Gastrocnemius medialis (tissue), 4 donors: Measurements from ENCODE around the gene STPG3. TPM values are rescaled to one million over a fixed set of nuclear protein-coding genes. Genes with fewer than 3 reads are reported as not detected.
A peak's percentile ranks its signal among the peaks of the same experiment; 100 is the strongest.

Source experiments
- ATAC-seq, 2 donors: fragments of 150-250 bp; one replicate each; pipeline ENCODE4 v1.9.1; 2016
- DNase-seq, 2 donors: peaks; one replicate each; pipeline ENCODE4 v3.0.0-alpha.2; 2019
- H3K27ac ChIP-seq, 4 donors: fragments of 200-600 bp; sonication (generic); 1 replicate in 1 of 4; 2 replicates in 3 of 4; pipeline ENCODE4 v1.5.1; 2016 to 2018; ENCODE audit warnings: mild to moderate bottlenecking in 2 of 4, moderate library complexity in 1 of 4
- H3K27me3 ChIP-seq, 3 donors: fragments of 200-600 bp; sonication (generic) in 2 of 3; 1 replicate in 1 of 3; 2 replicates in 2 of 3; pipeline versions ENCODE4 v1.5.1 to v1.6.0; 2016 to 2019; ENCODE audit warnings: mild to moderate bottlenecking in 1 of 3, moderate library complexity in 1 of 3
- H3K36me3 ChIP-seq, 2 donors: fragments of 200-600 bp; sonication (generic) in 1 of 2; one replicate each; pipeline ENCODE4 v1.5.1; 2017 to 2018
- H3K4me1 ChIP-seq, 2 donors: fragments of 200-600 bp; sonication (generic) in 1 of 2; one replicate each; pipeline ENCODE4 v1.5.1; 2016 to 2017; ENCODE audit warnings: mild to moderate bottlenecking in 2 of 2
- H3K4me3 ChIP-seq, 4 donors: fragments of 200-600 bp; sonication (generic) in 3 of 4; 1 replicate in 1 of 4; 2 replicates in 3 of 4; pipeline ENCODE4 v1.5.1; 2016 to 2019; ENCODE audit warnings: mild to moderate bottlenecking in 2 of 4
- H3K9me3 ChIP-seq, 3 donors: fragments of 200-600 bp; sonication (generic) in 2 of 3; 1 replicate in 1 of 3; 2 replicates in 2 of 3; pipeline ENCODE4 v1.5.1; 2016 to 2019
- POLR2A ChIP-seq, 2 donors: fragments of 450-650 bp; IDR thresholded peaks; one replicate each; pipeline ENCODE4 v1.6.1; 2017; ENCODE audit warnings: antibody characterized with exemption in 2 of 2, mild to moderate bottlenecking in 2 of 2, moderate library complexity in 2 of 2
- in situ Hi-C, 4 donors: fragments of 200-750 bp; cut with MboI; loops; one replicate each; pipeline versions ENCODE4 v1.15.0 to v1.8.0; 2017; ENCODE audit warnings: low sequenced_read_pairs in 4 of 4
- intact Hi-C: fragments of 100-400 bp; cut with DNase I; formaldehyde crosslinking; loops from one replicate; pipeline ENCODE4 v1.15.1; 2023; ENCODE audit warnings: low total_unique reads
- total RNA-seq, 4 donors: library from RNA; depleted of rRNA; stranded (reverse); fragments of >200 nt; gene quantifications; one replicate each; pipeline versions ENCODE4 v1.1.0 to v1.2.3, GENCODE V29; 2016
- TF ChIP-seq, protein P1 (sequence below), 5 experiments: fragments of 450-650 bp in 3 of 5; fragments of 200-600 bp in 2 of 5; sonication (generic) in 2 of 5; IDR thresholded peaks in 4 of 5; conservative IDR thresholded peaks in 1 of 5; 1 replicate in 4 of 5; 2 replicates in 1 of 5; pipeline ENCODE4 v1.5.1; 2016 to 2019; ENCODE audit warnings: antibody characterized with exemption in 5 of 5, mild to moderate bottlenecking in 3 of 5, moderate library complexity in 3 of 5

The STPG3 gene
- total RNA-seq, 4 donors from 2014 or later, result not detected

DNA sequence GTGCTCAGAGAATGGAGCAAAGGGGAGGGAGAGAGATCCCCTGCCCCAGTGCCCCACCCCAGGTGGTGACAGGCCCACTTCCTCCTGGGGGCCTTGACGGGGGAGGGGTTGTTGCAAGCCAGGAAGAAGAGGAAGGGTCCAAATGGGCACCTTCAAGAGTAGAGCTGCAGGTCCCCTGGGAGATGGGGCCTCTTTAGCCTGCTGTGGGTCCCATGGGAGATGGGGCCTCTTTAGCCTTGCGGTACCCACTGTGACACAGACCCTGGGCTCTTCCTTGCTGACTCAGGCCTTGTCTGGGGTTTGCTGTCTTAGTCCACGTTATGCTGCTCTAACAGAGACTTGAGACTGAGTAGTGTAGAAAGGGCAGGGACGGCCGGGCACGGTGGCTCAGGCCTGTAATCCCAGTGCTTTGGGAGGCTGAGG, 16.9 kb downstream of the STPG3 start:
- H3K27me3 ChIP-seq, result no peaks in the 10 kb centered on the region
- intact Hi-C loops (loop anchor here (2.0 to 5.0 kb wide), 2 partner anchors 27 to 46 kb away; partner anchors contain the start of genes RNF208 and TUBB4B), in situ Hi-C loops (no loop called here)
- peak overlapping the region; percentile 59 to 60 (median 60) for H3K4me3 ChIP-seq
- DNase-seq, result no peak
- peaks cover 24 to 27% of the 10 kb centered on the region in 2 donors for H3K4me1 ChIP-seq
- peaks cover 0 to 41% of the 10 kb centered on the region in 2 donors for H3K36me3 ChIP-seq
- no peak for ATAC-seq
- no peak for TF ChIP-seq POLR2A (IDR thresholded peaks at IDR 0.05)
- TF ChIP-seq, protein P1, sequence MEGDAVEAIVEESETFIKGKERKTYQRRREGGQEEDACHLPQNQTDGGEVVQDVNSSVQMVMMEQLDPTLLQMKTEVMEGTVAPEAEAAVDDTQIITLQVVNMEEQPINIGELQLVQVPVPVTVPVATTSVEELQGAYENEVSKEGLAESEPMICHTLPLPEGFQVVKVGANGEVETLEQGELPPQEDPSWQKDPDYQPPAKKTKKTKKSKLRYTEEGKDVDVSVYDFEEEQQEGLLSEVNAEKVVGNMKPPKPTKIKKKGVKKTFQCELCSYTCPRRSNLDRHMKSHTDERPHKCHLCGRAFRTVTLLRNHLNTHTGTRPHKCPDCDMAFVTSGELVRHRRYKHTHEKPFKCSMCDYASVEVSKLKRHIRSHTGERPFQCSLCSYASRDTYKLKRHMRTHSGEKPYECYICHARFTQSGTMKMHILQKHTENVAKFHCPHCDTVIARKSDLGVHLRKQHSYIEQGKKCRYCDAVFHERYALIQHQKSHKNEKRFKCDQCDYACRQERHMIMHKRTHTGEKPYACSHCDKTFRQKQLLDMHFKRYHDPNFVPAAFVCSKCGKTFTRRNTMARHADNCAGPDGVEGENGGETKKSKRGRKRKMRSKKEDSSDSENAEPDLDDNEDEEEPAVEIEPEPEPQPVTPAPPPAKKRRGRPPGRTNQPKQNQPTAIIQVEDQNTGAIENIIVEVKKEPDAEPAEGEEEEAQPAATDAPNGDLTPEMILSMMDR (IDR thresholded peaks at IDR 0.05 in 4 of 5, conservative IDR thresholded peaks at IDR 0.05 in 1 of 5), result no peak
- peak overlapping the region; percentile 88 to 94 (median 92) for H3K27ac ChIP-seq
- H3K9me3 ChIP-seq, result no peaks in the 10 kb centered on the region

- Histone ChIP-seq H3K27me3 (no peaks in the 10 kb centered on the region), H3K27ac (peak overlapping the region; percentile 88 to 94 (median 92)), H3K4me3 (peak overlapping the region; percentile 59 to 60 (median 60)), H3K4me1 (peaks cover 24 to 27% of the 10 kb centered on the region in 2 donors), H3K9me3 (no peaks in the 10 kb centered on the region), H3K36me3 (peaks cover 0 to 44% of the 10 kb centered on the region in 2 donors)
- DNase-seq (peak; percentile 28 to 59), ATAC-seq (peak; percentile 62 to 64)
- intact Hi-C loops (loop anchor here (2.0 to 5.0 kb wide), 2 partner anchors 28 to 46 kb away; partner anchors contain the start of genes RNF208 and TUBB4B), in situ Hi-C loops (no loop called here)
- TF ChIP-seq POLR2A (IDR thresholded peaks at IDR 0.05), result no peak
- TF ChIP-seq, protein P1 (IDR thresholded peaks at IDR 0.05 in 4 of 5, conservative IDR thresholded peaks at IDR 0.05 in 1 of 5), result no peak
These were observed 17.6 kb downstream of the STPG3 start for GRCh38 chr9:137268538-137269201.

- peaks cover 0 to 38% of the 10 kb centered on the region in 2 donors for H3K36me3 ChIP-seq
- peak; percentile 92 to 93 for ATAC-seq
- intact Hi-C loops (loop anchor here (2.0 to 5.0 kb wide), 2 partner anchors 29 to 47 kb away; partner anchors contain the start of genes RNF208 and TUBB4B), in situ Hi-C loops (no loop called here)
- peaks cover 24 to 27% of the 10 kb centered on the region in 2 donors for H3K4me1 ChIP-seq
- peak overlapping the region; percentile 59 to 60 (median 60) for H3K4me3 ChIP-seq
- no peaks in the 10 kb centered on the region for H3K27me3 ChIP-seq
- H3K27ac ChIP-seq, result peak overlapping the region; percentile 88 to 94 (median 92)
- peak; percentile 67 to 84 for DNase-seq
- no peaks in the 10 kb centered on the region for H3K9me3 ChIP-seq
- peak; percentile 52 to 72 for TF ChIP-seq POLR2A (IDR thresholded peaks at IDR 0.05)
- TF ChIP-seq, protein P1 (IDR thresholded peaks at IDR 0.05 in 4 of 5, conservative IDR thresholded peaks at IDR 0.05 in 1 of 5), result no peak
These were observed 18.2 kb downstream of the STPG3 start for GRCh38 chr9:137269231-137269772.

DNA sequence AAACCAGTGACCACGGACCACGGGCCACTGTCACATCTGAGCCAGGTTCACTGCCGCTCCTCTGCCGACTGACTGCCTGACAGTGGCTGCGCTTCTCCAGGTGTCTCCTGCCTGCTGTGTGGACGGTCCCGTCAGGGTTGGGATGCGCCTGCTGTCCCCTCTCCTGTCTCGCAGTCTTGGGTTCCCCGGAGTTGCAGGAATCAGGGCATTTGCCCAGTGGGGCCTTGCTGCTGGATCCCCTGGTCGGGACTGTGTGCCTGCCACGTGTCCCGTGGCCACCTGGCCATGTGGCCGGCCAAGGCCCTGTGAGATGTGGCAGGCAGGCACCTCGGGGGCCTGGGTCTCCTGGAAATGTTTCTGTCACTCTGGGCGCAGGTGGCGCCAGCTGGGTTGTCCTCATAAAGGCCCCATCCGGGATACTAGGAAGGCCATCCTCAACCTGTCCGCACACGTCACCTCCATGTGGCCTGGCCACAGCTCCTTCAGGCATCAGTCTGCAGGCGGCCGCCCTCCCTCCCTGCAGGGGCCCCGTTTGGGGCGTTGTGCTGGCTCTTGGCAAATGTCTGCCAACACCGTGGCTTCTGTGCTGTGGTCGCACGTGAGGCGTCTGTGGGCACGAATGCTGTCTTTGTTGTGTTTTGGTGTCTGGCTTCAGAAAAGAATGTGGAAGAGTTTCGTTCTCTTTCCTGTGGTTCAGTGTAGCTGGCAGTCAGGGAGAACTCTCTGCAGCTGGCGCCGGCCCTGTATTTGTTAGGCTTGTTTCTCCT, 20.0 kb downstream of the STPG3 start:
- Histone ChIP-seq H3K9me3 (no peaks in the 10 kb centered on the region), H3K4me3 (no peak overlapping the region), H3K4me1 (peaks cover 32 to 33% of the 10 kb centered on the region in 2 donors), H3K27ac (no peak overlapping the region), H3K36me3 (peaks cover 0 to 27% of the 10 kb centered on the region in 2 donors), H3K27me3 (no peaks in the 10 kb centered on the region)
- TF ChIP-seq POLR2A (IDR thresholded peaks at IDR 0.05), result no peak
- TF ChIP-seq, protein P1 (IDR thresholded peaks at IDR 0.05 in 4 of 5, conservative IDR thresholded peaks at IDR 0.05 in 1 of 5), result no peak
- in situ Hi-C loops, result no loop called here
- DNase-seq (no peak), ATAC-seq (no peak)
- intact Hi-C loops, result no loop called here
